NOMO-1 treated with dmso at 0.1 percent for 144 hours (cell line): ENCODE results near the gene PEPD.

Source experiments
- DNase-seq: peaks from one replicate; lab custom pipeline; 2025; ENCODE audit not compliant: unreplicated experiment; lab: John Stamatoyannopoulos, UW

PEPD gene

DNA sequence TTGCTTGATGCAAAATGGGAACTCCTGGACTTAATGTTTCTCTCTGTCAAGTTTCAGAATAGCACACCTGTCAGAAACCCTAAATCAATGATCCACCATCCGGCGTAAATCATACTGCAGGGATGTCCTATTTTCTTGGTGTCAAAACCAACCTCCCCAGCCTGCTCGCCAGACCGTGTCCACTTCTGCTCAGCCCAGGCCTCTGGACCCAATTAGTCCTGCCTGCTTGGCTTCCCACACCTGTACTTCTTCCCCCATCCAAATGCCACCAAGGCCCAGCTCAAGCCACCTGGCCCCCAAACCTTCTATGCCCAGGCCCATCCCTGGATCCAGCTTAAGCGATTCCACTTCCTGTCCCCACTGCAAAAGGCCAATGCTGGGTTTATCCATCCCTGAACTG lies 25.1 kb upstream of the PEPD start:
- DNase-seq, result no peak

- DNase-seq, result no peak
These were observed 23.8 kb upstream of the PEPD start for GRCh38 chr19:33545217-33545981.

- DNase-seq, result no peak
These were observed 13.6 kb upstream of the PEPD start for GRCh38 chr19:33535226-33535625.

- no peak for DNase-seq
These were observed 11.4 kb upstream of the PEPD start for GRCh38 chr19:33532859-33533460.

- DNase-seq, result no peak
These were observed 9.3 kb upstream of the PEPD start for GRCh38 chr19:33530842-33531241.

GRCh38 chr19:33530296-33530695 lies 8.7 kb upstream of the PEPD start:
- no peak for DNase-seq

DNA sequence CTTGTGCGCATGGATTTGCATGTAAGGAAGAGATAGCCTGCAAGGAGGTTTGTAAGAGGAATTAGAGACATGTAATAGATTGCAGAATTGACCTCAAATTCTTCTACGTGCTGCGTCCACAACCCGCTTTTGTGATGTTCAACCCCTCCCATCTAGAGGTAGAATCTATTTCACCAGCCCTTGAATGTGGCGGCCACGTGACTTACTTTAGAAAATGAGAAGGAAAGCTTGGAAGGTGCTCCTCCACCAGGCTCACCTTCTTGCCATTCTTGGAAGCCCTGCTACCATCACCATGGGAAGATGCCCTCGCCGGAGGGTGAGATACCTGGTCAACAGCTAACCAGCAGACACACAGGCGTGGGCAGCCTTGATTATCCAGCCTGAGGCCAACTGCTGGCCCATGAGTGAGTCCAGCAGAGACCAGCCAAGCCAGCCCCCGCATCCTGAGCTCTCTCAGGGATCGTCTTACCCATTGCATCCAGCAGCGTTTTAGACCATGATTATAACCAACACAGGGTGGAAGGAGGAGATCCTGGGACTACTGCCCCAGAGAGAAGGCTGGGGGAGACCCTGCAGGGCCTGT lies 7.6 kb upstream of the PEPD start:
- no peak for DNase-seq

DNA sequence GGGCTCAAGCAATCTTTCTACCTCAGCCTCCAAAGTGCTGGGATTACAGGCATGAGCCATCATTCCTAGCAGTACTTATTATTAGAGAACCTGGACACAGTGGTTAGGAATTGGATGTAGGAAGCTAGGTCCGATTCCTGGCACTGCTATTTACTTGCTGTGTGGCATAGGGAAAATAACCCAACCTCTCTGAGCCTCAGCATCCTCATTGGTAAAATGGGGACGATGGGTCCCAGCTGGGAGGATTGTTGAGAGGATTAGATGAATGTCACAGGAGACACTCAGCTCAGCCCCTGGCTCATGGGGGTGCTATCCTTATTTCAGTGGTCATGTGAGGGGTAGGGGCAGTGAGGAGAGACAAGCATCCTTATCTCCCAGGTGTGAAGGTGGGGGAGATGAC lies 6.8 kb upstream of the PEPD start:
- DNase-seq, result no peak

DNA sequence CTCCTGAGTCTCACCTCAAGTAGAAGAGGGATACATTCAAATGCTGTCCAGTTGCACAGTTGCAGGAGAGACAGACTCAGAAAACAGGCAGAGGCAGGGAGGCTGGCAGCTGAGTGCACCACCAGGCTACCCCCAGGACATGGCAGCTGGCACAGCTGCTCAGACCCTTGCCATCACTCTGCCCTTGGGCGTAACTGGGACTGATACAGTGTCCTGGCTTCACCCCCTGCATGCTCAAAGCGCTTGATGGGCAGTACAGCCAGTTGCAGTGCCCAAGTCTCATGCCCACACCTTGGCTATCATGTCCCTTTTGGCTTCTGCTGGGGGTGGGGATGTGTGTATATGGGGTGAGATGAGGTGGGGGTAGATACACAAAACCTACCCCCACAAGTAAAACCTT lies 5.5 kb upstream of the PEPD start:
- DNase-seq, result no peak

GRCh38 chr19:33524024-33524664 lies 2.6 kb upstream of the PEPD start:
- no peak for DNase-seq

DNA sequence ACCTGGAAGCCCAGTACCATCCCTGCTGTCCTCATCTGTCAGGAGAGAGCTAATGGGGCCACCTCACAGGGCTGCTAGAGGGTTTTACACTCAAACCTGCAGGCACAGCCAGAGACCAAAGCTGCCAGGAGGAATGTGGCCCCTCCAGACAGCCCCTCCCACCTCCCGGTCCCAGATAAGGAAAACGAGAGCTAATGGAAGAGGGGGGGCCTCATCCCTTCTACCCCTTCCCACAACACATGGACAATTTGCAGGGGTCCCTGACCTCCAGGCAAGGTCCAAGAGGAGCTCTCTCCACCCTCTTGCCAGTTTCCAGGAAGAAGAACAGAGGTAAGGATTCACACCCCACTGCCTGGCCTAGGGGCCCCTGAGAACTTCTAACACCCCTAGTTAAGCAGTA lies 1.6 kb upstream of the PEPD start:
- no peak for DNase-seq

DNA sequence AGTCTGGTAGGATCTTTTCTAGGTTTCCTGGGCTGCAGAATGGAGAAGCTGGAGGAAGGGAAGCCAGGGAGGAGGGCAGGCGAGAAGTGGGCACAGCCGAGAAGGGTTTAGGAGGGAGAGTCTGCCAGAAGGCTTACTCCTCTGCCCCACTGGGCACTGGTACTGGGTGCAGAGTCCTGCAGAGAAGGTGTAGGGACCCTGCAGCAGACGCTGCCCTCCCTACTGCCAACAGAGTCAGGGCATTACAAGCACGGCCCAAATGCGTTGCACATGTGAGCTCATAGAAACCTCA lies 726 bp upstream of the PEPD start:
- no peak for DNase-seq

GRCh38 chr19:33520844-33521479 lies 629 bp downstream of the PEPD start:
- no peak for DNase-seq

DNA sequence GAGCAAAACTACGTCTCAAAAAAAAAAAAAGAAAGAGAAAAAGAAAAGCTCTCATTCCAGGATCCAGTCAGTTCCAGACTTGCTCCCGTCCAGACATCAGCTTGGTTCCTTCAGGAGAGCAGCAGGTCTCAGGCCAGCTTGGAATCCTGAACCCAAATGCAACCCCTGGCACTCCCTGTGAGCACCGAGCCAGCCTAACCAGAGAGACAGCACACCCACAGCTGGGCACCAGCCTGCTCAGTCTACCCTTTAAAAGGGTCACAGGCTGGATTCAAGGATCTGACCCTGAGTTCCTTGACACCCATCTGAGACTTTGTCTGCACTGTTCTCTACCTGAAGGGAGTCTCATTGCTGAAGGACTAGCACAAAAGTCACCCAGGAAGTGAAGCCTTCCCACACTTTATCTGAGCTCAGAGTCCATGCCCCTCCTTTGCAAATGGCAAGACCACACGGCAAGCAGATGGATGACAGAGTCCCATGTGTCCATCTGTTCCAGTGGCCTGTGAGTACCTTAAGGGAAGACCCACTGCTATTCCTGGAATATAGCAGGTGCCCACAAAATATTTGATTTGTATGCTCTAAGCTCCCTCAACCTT lies 1.4 kb downstream of the PEPD start:
- no peak for DNase-seq

- DNase-seq, result no peak
These were observed 2.2 kb downstream of the PEPD start for GRCh38 chr19:33519416-33519815.

DNA sequence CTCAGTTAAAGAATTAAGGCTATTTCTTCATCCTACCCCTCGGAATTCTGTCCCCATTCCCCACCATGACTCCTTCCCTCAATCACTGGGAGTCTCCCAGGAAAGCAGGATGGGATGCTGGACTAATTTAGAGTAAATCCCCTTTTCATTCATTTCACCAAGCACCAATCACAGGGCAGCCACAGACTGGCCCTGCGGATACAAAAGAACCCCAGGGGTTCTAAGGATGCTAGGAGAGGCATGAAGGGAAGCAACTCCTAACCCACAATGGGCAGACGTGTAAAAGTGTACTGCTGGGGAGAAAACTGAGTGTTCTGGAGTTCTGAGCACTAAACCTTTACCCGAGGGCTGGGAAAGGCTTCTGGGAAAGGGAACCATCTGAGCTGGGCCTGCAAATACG lies 3.0 kb downstream of the PEPD start:
- no peak for DNase-seq

DNA sequence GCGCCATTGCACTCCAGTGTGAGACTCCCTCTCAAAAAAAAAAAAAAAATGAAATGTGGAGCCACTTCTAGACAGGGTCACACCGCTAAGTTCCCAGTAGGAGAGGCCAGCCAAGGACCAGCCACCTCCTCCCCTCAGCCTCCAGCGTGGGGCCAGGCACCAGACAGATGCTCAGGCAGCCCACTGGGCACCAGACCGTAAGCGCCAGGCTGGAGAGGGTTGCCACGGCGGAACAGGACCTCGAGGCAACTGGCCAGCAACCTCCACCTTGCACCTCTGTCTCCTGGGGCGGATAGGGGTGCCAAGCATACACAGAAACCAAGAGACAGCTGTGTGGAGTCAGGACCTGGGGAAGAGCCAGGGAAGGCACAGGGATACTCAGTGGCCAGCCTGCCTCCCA lies 3.7 kb downstream of the PEPD start:
- DNase-seq, result no peak

- DNase-seq, result no peak
These were observed 5.7 kb downstream of the PEPD start for GRCh38 chr19:33515921-33516320.

DNA sequence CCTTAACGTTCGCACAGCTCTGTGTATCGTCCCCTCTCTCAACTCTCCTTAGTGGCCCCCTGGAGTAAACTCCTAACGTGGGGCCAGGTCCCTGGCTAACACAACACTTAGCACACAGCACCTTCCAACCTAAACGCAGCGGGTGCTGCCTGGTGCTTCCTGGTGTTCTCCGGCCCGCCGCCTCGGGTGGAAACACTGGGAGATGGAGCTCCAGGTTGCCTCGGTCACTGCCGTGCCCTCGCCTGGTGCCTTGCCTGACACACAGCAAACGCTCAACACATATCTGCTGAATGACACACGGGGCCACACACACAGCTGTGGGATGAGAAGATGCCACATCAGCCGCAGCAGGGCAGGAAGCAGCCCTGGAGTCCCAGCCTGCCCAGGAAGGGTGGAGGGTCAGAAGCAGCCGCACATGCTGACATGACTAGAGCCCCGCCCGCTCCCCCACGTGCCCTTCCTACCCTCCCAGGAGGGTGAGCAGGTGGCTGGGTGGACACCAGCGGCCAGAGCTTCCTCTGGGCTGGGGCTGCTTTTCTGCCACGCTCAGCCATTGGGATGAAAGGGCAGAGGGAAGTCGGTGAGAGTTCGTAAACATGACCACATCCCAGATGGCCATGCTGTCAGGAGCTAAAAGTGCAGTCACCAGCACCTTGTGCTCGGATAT lies 6.6 kb downstream of the PEPD start:
- DNase-seq, result no peak

DNA sequence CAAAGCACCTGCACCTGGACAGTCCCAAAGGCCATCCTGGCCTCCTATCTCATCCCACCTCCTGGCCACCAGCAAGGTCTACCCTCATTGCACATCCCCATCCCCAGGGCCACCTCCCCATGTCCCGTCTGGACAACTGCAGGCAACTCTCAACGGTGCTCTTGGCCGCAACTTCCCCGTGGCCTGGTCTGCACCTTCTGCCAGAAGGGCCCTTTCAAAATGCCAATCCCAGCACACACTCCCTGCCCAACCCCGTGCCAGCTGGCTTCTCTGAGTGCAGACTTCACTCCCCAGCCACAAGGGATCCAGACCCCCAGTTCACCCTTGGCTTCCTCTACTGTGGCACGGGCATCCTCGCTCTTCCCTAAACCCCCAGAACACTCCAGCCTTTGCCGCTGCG lies 8.2 kb downstream of the PEPD start:
- DNase-seq, result no peak

DNA sequence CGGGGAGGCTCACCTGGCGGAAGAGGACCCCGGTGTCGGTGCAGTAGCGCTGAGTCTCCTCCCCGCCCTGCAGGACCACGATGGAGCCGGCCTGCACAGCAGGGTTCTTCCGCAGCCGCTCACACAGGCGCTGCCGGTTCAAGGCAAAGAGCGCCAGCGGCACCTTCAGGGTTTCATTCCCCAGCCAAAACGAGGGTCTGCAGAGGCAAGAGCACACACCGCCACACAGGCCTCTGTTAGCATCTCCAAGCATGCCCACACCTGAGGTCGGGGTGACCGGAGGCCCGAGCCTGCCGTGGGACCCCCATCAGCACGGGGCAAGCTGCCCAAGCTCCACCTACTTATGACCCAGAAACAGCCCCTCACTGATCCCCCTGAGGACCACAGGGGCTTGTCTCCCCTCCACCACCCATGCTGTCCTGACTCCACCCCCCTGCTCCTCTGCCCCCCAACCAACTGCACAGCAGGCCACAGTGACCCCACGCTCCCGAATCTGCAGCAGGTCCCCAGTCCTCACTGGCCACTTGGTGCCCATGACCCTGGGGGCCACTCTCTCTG lies 8.9 kb downstream of the PEPD start:
- no peak for DNase-seq
